NCI-H1694 (cell line): ENCODE data around the gene PRKG1.
"Not testable (repeated sequence)": the region's sequence is repeated elsewhere in the genome, so short reads cannot be mapped to it uniquely, and the experiment has no call there.

Experiments
- DNase-seq: peaks from one replicate; lab custom pipeline; 2025; lab: John Stamatoyannopoulos, UW

The PRKG1 gene

GRCh38 chr10:51700228-51700817 lies 626.0 kb downstream of the PRKG1 start:
- DNase-seq, result no peak

- DNase-seq, result no peak
Measured at GRCh38 chr10:51705774-51706173, 631.5 kb downstream of the PRKG1 start.

- no peak for DNase-seq
Measured at GRCh38 chr10:51706225-51706624, 631.9 kb downstream of the PRKG1 start.

- DNase-seq, result no peak
Measured at GRCh38 chr10:51707392-51707791, 633.1 kb downstream of the PRKG1 start.

GRCh38 chr10:51707821-51708424 lies 633.6 kb downstream of the PRKG1 start:
- DNase-seq, result no peak

GRCh38 chr10:51708609-51709008 lies 634.3 kb downstream of the PRKG1 start:
- DNase-seq, result no peak

GRCh38 chr10:51709324-51709972 lies 635.2 kb downstream of the PRKG1 start:
- no peak for DNase-seq

- no peak for DNase-seq
Measured at GRCh38 chr10:51711519-51711891, 637.2 kb downstream of the PRKG1 start.

- DNase-seq, result no peak
Measured at GRCh38 chr10:51716981-51717380, 642.7 kb downstream of the PRKG1 start.

- no peak for DNase-seq
Measured at GRCh38 chr10:51718804-51719291, 644.6 kb downstream of the PRKG1 start.

GRCh38 chr10:51724038-51724437 lies 649.8 kb downstream of the PRKG1 start:
- DNase-seq, result no peak

GRCh38 chr10:51729822-51730555 lies 655.7 kb downstream of the PRKG1 start:
- no peak for DNase-seq

- DNase-seq, result no peak
Measured at GRCh38 chr10:51733057-51733456, 658.8 kb downstream of the PRKG1 start.

- DNase-seq, result no peak
Measured at GRCh38 chr10:51743146-51743545, 668.9 kb downstream of the PRKG1 start.

- DNase-seq, result no peak
Measured at GRCh38 chr10:51744235-51745000, 670.1 kb downstream of the PRKG1 start.

- no peak for DNase-seq
Measured at GRCh38 chr10:51745397-51745796, 671.1 kb downstream of the PRKG1 start.

- no peak for DNase-seq
Measured at GRCh38 chr10:51747216-51747615, 672.9 kb downstream of the PRKG1 start.

GRCh38 chr10:51748959-51749358 lies 674.7 kb downstream of the PRKG1 start:
- no peak for DNase-seq

GRCh38 chr10:51758366-51758765 lies 684.1 kb downstream of the PRKG1 start:
- no peak for DNase-seq

GRCh38 chr10:51758838-51759237 lies 684.6 kb downstream of the PRKG1 start:
- not testable (repeated sequence) for DNase-seq

GRCh38 chr10:51759896-51760534 lies 685.7 kb downstream of the PRKG1 start:
- no peak for DNase-seq
